HG03520 (cell line): ENCODE measurements around the gene NEURL1.
"Not testable (repeated sequence)": the region's sequence is repeated elsewhere in the genome, so short reads cannot be mapped to it uniquely, and the experiment has no call there.

ENCODE experiments used
- ATAC-seq: cut with Tn5 transposase; IDR thresholded peaks from one replicate; pipeline ENCODE4 v1.9.1; 2021; ENCODE audit warnings: mild to moderate bottlenecking, moderate library complexity; ENCODE audit not compliant: unreplicated experiment

NEURL1 gene

GRCh38 chr10:103459615-103460014, 33.9 kb upstream of the NEURL1 start:
- no peak for ATAC-seq

DNA sequence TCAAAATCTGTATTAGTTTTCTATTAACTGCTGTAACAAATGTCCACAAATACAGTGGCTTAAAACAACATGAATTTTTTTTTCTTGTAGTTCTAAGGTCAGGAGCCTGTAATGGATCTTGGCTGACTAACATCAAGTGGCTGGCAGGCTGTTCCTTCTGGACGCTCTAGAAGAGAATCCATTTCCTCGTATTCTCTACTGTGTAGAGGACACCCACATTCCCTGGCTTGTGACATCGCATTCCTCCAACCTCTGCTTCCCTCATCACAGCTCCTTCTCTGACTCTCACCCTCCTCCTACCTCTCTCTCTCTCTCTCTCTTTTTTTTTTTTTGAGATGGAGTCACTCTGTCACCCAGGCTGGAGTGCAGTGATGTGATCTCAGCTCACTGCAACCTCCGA, 30.0 kb upstream of the NEURL1 start:
- ATAC-seq, result no peak

- no peak for ATAC-seq
Observed at GRCh38 chr10:103465411-103466179, 27.9 kb upstream of the NEURL1 start.

DNA sequence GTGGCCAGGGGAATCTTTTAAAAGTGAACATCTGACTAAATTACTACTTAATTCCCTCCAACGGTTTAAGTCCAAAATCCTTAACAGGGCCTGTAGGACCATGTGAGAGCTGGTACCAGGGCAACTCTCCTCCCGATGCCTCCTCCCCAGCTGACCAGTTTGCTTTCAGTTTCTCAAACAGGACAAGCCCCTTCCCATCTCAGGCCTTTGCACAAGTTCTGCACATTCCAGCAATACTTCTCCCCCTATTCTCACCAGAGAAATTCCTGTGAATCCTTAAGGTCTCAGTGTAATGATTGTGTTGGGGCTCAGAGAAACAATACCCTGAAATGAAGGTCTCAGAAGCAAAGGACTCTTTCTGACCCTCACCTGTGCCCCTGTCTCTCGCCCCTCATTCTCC, 26.8 kb upstream of the NEURL1 start:
- ATAC-seq, result no peak

DNA sequence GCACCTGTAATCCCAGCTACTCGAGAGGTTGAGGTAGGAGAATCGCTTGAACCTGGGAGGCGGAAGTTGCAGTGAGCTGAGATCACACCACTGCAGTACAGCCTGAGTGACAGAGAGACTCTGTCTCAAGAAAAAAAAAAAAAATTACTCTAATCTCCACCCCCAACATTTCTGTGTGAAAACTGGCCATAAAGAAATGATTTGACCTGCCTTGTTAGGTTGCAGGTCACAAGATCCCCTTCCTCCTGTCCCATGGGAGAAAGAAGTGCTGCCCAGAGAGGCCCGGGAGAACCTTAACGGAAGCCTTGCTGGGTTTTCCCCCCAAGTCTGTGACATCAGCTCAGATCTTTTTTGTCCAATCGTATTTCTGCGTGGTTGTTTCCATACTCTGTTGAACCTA, 26.1 kb upstream of the NEURL1 start:
- no peak for ATAC-seq

DNA sequence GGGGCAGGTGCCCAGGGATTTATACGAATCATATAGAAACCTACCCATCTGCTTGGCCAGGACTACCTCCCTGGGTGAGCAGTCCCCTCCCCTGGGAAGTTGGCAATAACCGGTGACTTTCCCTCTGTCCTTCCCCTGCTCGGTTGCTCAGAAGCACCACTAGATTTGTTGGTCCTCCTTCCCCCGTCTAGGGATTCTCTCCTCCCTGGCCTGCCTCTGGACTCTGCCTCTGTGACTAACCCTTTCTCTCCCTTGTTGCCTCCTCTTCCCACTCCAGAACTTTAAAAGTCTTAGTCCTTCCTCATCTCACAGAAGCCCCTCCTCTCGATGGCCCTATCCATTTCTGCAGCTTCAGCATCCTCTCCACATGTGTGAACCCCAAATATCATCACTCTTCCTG, 24.3 kb upstream of the NEURL1 start:
- ATAC-seq, result no peak

DNA sequence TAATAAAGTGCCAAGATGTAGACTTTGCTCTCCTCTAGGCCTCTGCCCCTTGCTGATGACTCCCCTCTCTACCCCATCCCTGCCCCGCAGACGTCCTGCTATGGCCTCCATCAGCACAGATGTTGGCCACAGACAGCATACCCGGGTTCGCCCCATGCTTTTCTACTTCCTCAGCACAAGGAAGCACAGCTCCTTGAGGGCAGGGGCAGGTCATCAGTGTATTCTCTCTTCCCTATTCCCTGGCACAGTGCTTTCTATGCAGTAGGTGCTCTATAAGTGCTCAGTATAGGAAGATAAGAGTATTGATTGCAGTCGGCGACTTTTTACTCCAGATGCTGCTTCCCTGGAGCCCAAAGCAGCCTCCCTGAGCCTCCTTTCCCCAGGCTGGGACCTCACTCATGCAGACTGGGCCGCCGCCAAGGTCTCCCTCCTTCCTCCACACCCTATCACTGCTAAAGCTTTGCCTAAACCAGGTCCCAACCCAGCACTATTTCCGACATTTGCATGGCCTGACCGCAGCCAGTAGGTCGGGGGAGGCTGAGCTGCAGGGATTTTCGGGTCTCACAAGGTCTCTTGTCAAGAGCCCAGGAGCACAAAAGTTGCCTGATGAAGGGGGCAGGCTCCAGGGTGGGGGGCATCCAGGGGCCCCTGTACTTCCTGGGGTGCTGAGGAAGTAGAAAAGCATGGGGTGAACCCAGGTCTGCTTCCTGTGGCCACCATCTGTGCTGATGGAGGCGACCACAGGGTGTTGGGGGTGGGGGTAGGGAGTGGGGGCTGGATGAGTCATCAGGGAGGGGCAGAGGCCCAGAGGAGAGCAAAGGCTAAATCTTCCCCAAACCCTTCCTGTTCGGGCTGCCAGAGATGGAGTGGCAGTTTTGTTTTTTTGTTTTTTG, 22.5 kb upstream of the NEURL1 start:
- peak; percentile 40 for ATAC-seq

DNA sequence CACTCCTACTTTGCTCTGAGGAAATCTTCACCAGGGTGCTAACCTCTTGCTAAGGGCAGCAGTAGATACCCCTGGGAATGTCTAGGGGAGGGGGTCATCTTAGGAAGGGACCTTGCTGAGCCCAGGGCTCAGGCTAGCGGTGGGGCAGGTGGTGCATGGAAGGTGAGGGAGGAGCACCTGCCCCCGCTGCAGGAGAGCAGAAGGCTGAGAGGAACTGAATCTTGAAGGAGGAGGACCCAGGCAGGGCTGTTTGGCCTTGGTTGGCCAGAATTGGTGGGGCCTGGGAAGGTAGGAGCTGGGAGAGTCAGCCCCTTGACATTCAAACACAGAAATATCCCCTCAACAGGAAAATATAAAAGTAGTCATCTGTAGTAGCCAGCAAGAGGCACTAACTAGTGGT, 21.5 kb upstream of the NEURL1 start:
- no peak for ATAC-seq

DNA sequence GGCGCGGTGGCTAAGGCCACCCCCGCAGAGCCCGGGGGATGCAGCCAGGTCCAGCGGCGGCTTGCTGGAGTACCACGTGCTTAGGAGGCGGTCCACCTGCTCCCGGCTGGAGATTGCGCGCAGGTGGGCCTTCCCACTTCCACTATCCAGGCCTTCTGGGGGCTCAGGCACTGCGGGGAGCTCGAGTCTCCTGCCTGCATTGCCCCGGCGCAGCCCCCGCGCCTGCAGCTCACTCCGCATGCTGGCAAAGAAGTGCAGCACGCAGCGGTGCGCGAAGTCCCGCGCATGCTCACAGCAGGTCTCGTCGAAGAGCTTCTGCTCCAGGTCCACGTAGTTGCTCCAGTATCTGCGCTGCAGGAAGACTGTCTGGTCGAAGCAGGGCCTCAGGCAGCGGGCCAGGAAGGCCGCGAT, 20.2 kb upstream of the NEURL1 start:
- ATAC-seq, result no peak

DNA sequence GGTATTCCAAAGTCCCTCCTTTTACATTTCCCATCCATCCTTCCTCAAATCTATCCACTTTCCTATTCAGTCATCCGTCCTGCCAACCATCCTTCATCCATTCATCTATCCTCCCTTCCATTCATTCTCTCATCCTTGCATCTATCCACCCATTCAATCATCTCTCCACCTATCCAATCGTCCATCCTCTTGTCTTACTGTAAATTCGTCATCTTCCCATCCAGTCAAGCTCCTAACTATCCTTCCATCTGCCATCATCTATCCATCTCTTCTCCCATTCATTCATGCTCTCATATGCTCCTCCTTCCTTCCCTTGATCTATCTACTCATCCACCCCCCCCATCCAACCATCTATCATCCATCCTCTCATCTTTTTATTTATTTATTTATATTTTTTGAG, 19.4 kb upstream of the NEURL1 start:
- ATAC-seq, result no peak

GRCh38 chr10:103475437-103475836, 18.1 kb upstream of the NEURL1 start:
- ATAC-seq, result no peak

DNA sequence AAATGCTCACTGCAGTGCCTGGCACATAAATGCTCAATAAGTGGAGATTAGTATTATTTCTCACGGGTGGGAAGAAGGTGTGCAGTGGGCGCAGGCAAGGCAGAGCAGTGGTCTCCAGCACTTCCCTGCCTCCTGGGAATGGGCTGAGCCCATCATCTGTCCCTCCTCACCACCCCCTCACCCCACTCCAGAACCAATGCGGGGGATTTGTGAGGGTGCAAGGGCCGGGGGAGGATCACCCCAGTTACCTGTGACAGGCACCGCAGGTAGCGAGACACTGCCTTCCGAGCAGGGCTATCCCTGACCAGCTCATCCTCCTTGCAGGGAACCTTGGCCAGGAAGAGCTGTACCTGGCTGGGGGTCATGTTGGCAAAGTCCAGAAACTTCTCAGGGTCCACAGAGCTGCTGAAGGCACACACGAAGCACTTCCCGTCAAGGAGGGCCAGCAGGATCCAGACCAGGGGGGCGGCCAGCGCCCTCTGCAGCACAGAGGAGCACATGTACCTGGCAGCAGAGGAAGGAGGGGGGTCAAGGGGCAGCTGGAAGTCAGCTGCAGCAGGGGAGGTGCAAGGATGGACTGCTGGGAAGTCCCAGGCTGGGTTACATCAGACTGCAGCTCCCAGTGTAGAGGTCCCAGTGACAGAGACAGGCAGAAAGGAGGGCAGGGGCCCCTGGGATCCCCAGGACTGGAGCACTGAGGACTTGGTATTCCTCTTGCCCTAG, 17.3 kb upstream of the NEURL1 start:
- no peak for ATAC-seq

DNA sequence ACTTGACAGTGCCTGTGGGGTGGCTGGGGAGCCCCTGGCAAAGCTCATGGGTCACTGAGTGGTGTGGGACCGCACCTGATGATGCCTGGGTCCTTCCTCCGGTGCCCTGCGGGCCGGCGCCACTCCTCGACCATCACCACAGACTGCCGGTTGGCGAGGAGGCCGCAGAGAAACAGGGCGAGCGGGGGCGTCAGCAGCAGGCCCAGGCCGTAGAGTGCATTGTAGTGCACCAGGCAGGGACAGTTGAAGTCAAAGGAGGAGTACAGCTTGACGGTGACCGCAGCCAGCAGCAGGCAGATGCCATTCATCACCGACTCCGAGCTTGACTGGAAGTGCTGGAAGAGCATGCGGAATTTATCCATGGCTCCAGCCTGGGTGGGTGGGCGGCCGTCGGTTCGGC, 14.8 kb upstream of the NEURL1 start:
- no peak for ATAC-seq

- ATAC-seq, result no peak
Observed at GRCh38 chr10:103479135-103479534, 14.4 kb upstream of the NEURL1 start, which contains the start of gene CALHM3. Gene CALHM3, minus strand, starts transcription at chr10:103479240. Its CDS starts 208 bp downstream, at chr10:103479032.

DNA sequence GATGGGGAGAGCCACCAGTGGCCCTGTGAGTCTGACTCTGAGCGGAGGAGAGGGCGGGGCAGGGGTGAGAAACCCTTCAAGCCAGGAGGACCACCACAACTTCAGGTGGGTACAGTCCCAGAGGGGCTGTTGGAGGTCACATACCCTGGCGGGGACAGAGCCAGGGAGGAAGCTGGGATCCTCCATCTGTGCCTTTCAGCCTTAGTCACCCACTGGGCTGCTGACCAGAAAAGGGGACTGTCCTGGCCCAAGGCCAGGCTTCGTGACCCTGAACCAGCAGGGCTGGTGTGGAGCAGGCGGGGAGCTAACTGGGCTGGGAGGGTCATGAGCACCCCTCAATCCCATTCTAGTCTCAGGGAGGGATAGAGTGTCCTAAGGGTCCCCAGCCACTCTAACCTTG, 13.0 kb upstream of the NEURL1 start:
- no peak for ATAC-seq

- no peak for ATAC-seq
Observed at GRCh38 chr10:103481974-103482531, 11.5 kb upstream of the NEURL1 start.

DNA sequence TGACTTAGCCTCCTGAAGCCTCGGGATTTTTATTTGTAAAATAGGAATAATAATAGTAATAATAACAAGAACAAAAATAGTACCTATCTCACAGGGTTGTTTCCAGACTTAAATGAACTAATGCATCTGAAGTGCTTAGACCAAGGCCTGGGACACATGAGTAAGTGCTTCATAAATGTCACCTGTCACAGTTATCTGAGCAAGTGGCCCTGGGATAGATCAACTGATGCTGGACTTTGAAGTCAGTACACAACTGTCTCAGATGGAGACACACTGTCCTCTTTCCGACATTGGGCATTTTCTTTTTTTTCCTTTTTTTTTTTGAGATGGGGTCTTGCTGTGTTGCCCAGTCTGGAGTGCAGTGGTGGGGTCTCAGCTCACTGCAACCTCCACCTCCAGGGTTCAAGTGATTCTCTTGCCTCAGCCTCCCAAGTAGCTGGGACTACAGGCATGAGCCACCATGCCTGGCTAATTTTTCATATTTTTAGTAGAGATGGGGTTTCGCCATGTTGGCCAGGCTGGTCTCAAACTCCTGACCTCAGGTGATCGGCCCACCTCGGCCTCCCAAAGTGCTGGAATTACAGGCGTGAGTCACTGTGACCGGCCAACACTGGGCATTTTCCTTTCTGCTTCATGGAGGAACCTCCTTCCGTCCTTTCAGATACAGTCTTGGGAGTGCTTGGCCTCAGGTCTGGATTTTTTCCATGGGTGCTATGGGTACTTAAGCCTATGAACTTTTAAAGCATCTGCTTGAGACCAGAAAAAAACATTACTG, 6.7 kb upstream of the NEURL1 start:
- ATAC-seq, result not testable (repeated sequence)

GRCh38 chr10:103487410-103487708, 6.1 kb upstream of the NEURL1 start:
- ATAC-seq, result no peak

GRCh38 chr10:103490986-103491314, 2.6 kb upstream of the NEURL1 start:
- ATAC-seq, result no peak

DNA sequence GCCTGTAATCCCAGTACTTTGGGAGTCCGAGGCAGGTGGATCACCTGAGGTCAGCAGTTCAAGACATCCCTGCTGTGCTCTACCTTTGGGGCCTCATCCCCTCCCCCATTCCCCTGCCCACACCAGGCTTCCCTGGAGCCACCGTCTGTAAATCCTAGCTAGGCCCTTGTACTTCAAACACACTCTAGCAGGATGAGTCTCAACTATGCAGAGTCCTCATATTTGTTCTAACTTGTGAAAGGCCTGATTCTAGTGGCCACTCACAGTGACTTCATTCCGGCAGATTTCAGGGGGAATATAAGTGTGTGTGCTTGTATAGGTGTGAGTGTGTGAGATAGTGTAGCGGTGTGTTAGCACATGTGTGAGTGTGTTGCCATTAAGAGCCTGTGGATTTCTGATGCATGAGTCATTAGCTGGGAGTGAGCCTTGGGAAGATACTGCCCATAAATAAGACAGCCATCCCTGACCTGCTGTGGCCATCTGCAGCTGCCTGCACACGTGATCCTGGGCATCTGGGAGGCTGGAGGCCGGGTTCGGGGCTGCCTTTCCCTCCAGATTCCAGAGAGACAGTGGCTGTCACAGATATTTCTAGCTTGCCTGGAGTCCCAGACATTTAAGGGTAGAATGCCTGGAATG, 1.7 kb upstream of the NEURL1 start:
- no peak for ATAC-seq
